Stimulated activated CD4-positive, alpha-beta T cell treated with anti-CD3 and anti-CD28 coated beads, Interleukin-4, amount 100 ng/mL, for 4 hours (primary cell): Measurements from ENCODE around the gene SAMD15.
"Not testable (repeated sequence)": the region's sequence is repeated elsewhere in the genome, so short reads cannot be mapped to it uniquely, and the experiment has no call there.

ENCODE experiments used
- DNase-seq, 2 experiments: peaks; one replicate each; pipeline ENCODE4 v3.0.0-alpha.2; 2020

Gene SAMD15

DNA sequence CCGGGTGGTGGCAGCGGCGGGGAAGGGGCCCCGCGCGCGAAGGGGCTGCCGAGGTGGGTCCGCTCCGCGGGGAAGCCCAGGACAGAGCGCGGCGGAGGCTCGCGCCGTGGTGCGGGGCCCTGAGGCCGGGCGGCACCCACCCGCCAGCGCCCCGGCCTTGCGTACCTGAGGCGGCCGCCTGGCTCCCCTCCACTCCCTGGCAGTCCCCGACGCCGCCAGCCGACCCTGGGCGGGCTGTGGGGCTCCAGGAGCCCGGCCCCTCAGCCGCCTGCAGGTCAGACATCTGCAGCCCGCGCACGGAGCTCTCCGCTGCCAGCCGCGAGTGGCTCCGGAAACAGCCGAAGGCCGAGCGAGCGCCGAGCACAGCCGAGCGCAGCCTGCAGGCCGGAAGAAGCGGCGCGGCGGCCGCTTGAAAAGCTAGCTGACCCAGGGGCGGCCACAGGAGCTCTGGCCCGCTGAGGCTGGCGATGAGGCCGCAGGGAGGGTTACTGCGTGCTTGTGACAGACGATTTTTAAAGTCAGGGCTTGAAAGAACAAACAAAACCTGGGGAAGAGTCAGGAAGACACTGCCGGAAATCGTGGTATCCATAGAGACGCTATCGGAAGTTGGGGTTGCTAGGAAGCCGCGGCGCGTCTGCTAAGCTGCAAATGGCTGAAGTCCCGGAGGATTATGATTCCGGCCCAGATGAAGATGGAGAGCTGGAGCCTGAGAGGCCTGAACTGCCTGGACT, at the start of gene SAMD15, which contains the start of gene TMED8:
SAMD15 (plus strand) TSS at position 609 of the 731 bp plus-strand sequence; CDS start at position 649, 40 bp downstream.
TMED8 (minus strand) TSS at position 324 of the 731 bp plus-strand sequence; CDS start at position 283, 41 bp downstream.
- peak; percentile 75 to 82 for DNase-seq

DNA sequence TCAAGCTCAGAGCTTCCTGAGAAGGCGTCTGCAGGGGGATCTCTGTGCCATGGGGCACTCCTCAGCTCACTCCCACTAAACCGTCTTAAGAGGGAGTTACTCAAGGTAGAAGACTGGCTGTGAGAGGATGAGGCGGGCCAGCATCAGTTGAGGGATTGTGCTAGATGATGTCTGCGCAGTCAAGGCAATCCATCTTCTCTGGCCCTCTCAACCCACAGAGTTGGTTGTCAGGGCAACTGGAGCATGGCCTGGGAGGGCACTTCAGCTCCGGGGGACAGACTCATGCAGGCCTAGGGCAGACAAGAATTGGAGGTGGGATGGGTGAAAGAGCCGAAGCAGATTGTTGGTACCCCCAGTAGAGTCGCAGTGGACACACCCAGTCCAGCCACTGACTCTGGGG, 47.3 kb upstream of the SAMD15 start:
- no peak for DNase-seq

DNA sequence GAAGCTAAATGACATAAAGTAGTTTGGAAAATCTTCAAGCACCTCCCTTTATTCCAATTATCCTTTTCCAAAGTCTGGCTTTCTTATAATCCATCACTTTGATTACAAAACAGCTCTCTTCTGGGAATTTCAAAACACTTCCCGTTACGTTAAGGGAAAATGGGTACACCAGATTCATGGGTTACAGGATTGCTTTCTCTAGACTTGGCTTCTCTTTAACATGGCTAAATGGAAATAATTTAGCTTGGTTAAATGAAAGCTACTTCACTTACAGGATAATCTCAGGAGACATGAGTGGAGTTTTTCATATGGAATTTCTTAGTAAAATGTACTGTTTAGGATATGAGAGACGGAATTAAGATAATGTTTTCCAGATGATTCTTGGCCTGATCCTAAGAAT, 41.6 kb upstream of the SAMD15 start:
- no peak for DNase-seq

DNA sequence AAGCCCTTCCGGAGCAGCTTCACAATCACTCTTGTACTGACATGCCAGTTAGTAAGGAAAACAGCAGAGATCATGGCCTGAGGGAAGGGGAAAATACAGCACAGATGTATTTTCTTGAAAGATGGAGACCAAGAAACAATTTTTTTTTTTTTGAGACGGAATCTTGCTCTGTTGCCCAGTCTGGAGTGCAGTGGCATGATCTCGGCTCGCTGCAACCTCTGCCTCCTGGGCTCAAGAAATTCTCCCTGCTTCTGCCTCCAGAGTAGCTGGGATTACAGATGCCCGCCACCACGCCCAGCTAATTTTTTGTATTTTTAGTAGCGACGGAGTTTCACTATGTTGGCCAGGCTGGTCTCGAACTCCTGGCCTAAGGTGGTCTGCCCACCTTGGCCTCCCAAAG, 39.9 kb upstream of the SAMD15 start:
- DNase-seq: not testable (repeated sequence)

DNA sequence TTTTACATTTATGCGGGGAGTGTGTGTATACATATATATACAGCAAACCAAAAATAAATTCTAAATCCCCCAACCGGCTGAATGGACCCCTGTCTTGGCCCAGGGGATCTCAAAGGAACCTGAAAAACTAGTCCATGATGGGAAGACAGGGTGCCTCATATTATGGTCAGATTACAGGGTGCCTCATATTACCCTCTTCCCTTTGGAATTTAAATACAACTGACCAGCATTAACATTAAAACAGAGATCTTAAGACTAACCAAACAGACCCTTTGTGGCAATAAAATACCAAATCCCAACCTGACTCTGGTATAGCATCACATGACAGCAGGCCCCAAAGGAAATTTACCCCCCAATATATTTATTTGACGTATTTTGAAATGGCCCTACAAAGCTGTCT, 39.3 kb upstream of the SAMD15 start:
- DNase-seq: no peak

DNA sequence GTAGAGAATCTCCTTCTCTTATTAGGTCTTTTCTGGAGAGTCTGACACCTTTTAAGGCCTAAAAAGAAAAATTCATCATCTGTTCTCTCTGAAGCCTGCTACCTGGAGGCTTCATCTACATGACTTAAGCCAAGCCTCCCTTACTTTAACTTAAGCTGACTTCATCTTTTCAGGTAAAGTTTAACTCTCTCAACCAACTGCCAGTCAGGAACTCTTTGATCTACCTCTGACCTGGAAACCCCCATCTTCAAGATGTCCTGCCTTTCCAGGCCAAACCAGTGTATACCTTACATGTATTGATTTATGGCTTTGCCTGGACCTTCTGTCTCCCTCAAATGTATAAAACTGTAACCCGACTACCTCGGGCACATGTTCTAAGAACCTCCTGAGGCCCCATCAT, 38.9 kb upstream of the SAMD15 start:
- no peak for DNase-seq

DNA sequence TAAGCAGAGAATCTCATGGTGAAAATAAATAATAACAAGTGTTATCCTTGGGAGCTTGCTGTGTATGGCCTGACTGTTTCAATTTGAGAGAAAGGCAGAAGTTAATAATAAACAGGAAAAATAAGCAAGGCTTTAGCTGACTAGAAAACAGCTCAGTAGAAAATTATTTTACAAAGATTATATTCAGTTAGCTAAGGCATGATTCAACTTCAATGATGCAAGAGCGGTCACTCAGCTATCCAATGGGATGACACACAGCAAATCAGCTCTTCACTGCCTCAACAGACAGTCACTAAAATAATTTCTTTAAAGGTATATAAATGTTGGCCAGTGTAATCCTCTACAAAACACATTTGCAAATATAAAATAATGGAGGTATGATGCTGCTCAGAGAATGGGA, 37.8 kb upstream of the SAMD15 start:
- no peak for DNase-seq

DNA sequence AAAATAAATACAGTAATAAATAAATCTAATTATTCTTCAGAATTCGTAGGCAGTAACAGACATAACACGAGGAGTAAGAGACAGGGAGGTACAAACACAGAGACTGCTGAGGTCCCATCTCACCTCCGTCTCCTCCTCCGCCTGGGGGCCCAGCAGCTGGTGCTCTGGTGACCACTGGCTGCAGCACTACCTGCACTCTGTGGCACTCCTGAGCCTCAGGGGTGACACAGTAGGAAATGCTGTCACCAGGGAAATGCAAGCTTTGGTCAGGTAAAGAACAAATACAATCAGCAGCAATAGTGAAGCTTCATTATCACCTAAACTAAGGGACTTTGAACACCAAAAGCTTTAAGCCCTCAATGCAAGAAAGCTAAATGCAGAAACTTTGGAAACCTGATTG, 36.8 kb upstream of the SAMD15 start:
- no peak for DNase-seq

DNA sequence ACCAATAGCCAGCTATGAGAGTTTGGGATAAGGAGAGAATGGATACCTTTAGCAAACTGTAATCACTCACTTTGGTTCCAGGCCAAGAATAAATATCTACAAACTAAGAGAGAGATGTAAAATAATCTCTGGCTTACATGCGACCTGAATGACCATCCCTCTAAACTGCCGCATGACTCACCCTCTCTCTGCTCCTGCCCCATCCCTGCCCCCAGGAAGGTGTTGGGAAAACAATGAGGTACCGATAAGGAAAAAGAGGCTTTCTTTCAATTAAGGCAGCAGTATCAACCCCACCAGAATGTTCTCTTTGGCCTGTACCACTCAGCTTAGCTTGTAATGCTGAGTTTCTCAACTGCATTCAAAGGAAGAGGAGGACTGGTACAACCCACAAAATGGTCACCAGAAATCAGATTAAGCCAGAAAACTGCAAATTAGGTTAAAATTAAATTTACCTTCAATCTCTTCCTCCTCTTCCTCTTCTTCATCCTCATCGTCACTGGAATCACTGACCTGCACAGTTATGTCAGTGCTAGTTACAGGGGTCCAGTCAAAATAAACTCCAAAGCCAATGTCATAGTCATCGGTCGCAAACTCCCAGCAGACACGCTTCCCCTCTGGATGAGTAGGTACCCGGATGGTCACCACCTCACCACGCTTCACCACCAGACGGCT, 34.3 kb upstream of the SAMD15 start:
- DNase-seq: no peak

DNA sequence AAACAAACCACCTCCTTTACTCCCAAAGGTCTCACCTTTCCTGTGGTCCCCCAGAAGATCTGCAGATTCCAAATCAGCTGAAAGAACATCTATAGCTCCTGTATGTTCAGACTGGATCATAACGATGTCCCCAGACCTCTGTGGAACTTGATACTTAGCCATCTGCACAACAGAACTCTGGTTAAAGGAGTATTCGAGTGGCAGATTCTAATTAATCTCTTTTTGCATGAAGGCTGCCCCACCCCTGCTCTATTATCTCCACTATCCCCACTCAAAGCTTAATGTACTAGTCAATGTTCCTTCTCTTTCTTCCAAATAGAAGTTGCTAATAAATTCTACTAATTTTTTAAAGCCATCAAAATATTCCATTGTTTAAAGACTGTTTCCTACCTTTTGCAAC, 33.5 kb upstream of the SAMD15 start:
- no peak for DNase-seq

DNA sequence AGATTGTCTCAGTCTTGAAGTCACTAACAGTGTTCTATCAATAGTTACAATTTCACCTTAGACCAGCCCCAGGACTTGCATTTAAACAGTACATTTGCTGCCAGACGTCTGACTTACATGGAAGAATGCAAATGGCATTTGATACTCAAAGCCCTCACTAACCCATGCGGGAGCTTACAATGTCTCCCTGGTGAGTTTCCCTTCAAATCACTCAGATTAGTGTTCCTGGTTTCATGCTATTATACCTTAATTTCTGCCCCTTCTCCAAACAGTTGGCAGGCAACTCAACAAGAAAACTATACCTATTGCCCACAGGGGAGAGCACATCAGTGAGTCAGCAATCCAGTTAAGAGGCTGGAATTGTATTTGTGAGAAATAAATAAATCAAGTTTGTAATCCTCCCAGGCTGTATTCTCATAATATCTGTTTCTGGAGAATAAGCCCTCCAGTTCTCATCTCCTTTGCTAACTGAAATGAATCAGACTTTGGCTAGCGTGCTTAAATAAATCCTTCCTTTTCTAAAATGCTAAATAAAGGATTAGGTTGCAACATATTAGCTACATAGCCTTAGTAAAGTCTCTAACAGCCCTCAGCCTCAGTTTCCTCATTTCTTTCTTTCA, 32.7 kb upstream of the SAMD15 start:
- no peak for DNase-seq

DNA sequence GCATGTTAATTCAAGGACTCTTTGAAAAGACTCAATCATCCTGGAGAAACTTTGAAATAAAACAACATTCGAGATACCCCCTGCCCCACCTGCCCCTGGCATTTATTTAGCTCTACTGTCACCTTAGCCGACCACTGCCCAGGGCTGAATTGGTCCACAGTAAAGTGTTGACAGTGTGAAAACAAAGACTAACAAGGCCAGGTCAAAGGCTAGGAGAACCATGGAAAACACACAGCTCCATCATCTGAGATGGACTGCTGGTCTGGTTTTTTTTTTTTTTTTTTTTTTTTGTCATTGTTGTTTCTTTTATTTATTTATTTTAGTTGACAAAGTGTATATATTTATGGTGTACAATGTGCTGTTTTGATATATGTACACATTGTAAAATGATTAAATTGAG, 30.7 kb upstream of the SAMD15 start:
- no peak for DNase-seq

DNA sequence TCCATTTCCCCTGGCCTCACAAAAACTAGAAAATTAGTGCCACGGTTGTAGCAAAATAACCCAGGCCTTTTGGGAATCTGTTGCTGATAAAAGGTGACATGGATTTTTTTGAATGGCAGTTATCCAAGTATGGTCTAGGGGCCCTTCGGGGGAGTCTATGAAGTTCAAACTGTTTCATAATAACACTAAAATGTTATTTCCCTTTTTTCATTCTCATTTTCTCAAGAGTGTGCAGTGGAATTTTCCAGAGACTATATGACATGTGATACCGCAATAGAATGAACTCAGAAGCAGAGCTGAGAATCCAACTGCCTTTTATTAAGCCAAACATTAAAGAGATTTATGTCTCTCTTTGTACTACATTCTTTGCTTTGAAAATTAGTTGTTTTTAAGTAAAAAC, 29.4 kb upstream of the SAMD15 start:
- DNase-seq: no peak

DNA sequence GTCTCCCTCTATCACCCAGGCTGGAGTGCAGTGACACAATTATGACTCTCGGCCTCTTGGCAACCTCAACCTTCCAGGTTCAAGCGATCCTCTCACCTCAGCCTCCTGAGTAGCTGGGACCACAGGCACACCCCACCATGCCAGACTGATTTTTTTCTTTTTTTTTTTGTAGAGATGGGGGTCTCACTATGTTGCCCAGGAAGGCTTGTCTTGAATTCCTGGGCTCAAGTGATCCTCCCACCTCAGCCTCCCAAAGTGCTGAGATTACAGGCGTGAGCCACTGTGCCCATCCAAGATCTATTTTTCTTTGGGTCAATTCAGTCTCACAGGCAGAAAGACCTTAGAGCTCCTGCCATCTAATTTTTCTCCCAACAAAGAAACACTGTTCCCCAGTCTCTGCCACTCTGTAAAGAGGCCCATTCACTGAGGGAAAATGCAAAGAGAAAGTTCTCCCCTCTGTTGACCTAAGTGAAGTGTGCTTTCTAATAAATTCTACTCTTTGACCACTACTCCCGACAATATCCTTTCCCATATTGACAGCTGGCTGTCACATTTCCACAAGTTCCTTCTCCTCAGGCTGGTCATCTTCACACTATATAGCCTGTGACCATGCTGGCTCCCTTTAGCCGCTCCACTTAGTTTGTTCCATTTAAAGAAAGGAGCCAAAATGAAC, 23.6 kb upstream of the SAMD15 start:
- no peak for DNase-seq

DNA sequence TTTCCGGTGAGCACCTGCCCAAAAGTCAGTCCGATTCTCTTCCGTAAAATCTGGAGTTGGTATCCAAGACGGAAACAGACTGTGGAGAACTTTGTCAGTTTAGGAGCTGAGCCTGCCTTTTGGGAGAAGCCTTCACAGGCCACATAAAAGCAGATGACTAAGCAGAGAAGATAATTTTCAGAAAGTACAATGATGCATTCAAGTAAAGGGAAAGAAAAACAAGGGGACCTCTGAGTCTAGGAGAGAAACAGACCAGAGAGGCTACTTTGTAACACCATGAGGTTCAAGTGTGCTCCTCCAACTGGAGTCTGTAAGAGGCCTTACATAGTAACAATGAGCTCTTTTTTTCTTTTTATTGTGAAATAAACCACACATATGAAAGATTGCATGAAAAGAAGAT, 21.4 kb upstream of the SAMD15 start:
- no peak for DNase-seq

DNA sequence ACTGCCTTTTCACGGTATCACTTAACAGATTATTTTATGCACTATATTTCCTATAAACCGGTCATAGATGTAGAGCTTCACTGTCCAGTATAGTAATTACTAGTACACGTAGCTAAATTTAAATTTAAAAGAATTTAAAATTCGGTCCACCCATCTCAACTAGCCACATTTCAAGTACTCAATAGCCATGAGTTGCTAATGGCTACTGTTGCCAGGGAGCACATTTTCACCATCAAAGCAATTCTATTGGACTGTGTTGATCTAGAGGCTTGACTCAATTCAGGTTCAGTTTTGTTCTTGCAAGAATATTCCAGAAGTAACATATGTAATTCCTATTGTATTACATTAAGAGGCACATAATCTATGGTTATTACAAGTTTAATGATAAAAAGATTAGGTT, 20.3 kb upstream of the SAMD15 start:
- DNase-seq: no peak

DNA sequence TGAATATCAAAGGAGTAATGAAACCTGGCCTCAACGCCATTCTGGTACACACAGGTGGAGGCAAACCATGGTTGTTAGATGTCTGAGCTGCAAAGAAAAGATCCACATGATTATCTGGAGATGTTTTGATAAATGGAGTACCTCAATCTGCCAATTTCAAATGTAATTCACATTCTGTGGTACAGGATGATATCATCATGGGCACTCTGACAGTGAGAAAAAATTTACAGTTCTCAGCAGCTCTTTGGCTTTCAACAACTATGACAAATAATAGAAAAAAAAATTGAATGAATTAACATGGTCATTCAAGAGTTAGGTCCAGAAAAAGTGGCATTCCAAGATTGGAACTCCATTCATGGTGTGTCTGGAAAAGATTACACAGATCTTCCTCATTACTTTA, 17.6 kb upstream of the SAMD15 start:
- DNase-seq: no peak

DNA sequence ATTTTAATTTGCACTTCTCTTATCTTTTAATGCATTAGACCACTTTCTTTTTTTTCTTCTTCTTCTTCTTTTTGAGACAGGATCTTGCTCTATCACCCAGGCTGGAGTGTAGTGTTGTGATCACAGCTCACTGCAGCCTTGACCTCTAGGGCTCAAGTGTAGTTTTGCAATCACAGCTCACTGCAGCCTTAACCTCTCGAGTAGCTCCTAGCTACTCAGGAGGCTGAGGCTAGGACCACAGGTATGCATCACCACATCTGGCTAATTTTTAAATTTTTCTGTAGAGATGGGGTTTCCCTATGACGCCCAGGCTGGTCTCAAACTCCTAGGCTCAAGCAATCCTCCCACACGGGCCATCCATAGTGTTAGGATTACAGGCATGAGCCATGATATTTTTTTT, 13.0 kb upstream of the SAMD15 start:
- DNase-seq: no peak

DNA sequence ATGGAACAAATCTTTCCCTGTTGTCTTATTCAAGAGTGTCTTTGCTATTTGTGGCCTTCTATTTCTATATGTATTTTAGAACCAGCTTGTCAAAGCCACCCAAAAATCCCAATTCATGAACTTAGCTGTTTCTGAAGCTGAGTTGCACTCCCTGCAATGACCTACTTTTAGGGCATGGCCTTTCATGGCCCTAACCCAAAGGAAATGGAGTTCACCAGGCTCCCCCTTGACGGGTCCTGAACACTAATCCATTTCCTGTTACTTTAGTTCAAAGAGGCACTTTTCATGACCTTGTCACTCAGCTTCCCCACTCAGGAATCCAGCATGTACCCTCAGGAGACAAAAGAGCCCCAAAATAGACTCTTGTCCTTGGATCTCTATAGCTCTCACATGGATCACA, 7.9 kb upstream of the SAMD15 start:
- DNase-seq: no peak

DNA sequence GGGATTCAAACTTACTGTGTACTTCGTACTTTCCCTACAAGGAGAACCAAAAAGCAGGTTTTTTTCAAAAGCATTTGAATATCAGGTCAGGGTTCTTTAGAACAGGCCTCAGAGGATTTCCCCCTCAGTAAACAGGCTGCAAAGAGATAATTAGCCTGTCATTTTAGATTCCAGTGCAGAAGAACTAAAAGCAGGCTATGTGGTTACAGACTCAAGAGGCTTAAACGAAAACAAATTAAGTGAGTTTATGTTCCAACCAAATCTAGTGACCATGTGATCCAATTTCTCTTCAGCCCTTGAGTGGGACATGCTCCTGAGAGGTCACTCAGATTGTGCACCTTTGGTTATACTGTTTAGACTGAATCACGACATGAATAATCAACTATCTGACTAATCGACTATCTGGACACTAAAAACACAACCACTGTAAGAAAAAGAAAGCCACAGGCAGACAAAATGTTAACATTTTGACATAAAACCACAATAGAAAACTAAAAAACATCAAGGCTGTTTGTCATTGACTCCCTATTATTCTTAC, 4.8 kb upstream of the SAMD15 start:
- DNase-seq: no peak

DNA sequence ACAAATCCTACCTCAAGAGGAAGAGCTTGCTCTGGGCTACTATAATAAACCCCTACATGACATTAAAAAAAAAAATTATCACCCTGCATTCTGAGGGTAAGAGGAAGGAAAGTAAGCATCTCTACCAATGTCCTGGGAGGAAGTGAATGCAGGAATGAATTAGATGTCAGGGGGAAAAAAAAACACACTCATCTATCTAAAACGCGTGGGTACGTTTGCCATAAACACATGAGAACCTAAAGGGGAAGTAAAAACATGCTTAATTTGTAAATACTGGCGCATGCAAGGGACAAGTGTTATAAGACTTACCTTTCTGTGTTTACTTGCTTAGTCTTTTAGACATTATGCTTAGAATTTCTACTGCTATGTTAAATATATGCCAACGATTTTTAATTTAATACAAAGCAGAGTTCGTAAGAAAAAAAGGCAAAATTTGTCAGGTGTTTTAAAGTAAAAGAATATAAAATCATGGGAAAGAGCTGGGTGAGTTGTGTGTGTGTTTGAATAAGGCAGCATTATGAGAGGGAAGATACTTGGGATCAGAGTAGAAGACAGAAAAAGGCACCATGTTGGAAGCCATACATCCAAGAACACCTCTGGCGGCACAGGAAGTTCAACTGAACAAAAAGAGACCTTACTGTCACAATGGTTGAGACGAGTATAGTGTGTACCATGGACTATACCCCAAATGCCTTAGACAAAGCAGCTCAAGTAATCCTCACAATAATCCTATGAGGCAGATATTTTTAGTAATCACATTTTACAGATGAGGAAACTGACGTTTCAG, 1.8 kb upstream of the SAMD15 start:
- no peak for DNase-seq

DNA sequence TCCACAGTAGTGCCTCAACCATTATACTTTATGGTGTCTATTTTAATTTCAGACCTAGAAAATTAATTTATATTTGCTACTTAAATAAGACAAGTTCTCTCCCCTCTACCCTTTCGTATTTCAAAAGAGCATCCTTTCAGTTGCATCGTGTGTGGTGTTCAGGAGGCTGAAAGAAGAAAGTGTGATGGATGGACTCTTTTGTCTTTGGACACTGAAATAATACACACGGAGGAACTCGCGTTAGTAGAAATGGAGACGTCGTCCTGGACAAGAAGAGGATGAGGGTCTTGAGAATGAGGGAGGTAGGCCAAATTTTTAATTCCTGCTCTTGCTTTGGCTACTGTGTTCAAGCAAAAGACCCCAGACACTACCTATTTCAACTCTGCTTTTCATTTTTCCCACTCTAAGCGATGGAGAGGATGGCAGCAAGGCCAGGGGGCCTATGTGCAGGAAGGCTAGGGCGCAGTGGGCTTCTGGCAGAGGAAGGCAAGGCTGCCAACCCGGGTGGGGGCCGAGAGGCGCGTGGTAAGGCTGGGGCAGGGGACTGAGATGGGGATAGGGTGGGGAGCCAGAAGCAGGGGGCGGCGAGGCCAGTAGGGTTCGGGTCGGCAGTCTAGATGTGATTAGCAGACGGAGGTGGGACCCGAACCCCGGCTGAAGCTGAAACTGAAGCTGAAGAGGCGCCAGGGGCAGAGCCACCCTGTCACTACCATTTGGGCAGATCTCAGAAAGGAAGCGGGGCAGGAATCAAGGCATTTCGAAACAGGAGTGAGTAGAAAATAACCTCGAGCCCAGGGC, 1.0 kb upstream of the SAMD15 start:
- peak; percentile 2 to 35 for DNase-seq
